G401.6 (cell line): ENCODE measurements around the gene ALOX5AP.

ENCODE experiments used
- FAIRE-seq: peaks from 2 replicates; lab custom pipeline; 2012; peaks lifted over from hg19 to GRCh38; lab: Jason Lieb, UNC

Gene ALOX5AP

DNA sequence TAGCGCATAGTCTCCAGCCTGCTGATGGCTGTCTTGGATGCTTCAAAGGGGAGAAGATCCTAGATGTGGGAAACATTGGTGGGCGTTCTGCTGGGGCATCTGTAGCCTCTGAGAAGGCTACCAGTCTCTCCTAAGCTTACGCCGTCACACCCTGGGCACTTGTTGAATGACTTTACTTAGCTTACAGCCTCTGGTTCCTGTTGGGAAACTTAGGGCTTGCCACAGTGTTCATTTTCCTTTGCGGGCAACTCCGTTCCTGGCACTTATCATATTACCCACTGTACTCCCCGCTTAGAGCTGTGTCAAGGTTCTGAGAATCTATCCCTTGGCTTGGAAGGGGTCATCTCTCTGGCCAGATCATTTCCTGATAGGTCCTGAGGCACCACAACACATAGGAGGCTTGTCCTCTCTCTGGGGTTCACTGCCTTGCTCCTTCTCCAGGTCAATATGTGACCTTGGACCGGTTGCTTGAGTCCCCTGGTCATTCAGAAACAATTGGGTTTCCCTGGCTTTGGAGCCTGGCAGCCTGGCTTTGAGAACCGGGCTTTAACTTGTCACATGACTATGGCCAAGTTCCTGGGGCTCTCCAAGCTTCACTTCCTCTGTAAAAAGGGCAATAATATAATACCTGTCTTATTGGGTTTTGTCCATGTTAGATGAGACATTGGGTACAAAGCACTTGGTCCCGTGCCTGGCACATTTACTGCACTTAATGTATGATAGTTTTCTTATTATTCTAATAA, 20.5 kb upstream of the ALOX5AP start:
- no peak for FAIRE-seq

DNA sequence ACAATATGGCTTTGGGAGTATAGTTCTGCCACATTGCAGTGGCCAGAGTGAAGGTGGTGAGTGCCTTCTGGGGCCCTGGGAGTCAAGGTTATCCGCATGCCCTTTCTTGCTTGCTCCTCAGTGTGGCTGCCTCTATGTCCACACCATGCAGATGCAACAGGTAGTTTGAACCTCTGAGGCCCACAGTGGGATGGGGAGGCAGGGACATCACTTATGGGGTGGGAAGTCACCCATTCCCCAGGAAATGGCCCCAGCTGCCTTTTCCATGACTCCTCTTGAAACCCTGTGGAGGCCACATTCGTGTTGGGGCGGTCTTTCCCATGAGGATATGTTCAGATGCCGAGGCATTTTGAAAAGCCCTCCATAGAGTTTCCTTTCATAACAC, 20.0 kb upstream of the ALOX5AP start:
- no peak for FAIRE-seq

DNA sequence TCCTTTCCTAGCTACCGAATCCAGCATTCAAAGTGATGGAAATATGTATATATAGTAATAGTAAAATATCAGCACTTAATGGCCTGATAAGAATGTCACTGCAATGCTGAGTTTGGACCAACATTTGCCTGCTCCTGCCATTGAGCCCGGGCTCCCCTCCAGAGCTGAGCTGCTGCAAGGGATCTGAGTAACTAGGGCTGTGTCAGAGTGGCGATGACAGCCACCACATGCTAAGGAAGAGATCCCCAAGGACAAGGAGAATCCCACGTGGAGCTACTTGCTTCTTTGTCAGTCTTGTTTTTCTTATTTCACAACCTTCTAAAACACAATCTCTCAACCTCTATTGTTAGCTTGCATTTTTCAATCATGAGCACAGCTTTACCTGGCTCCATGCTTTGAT, 19.5 kb upstream of the ALOX5AP start:
- no peak for FAIRE-seq

DNA sequence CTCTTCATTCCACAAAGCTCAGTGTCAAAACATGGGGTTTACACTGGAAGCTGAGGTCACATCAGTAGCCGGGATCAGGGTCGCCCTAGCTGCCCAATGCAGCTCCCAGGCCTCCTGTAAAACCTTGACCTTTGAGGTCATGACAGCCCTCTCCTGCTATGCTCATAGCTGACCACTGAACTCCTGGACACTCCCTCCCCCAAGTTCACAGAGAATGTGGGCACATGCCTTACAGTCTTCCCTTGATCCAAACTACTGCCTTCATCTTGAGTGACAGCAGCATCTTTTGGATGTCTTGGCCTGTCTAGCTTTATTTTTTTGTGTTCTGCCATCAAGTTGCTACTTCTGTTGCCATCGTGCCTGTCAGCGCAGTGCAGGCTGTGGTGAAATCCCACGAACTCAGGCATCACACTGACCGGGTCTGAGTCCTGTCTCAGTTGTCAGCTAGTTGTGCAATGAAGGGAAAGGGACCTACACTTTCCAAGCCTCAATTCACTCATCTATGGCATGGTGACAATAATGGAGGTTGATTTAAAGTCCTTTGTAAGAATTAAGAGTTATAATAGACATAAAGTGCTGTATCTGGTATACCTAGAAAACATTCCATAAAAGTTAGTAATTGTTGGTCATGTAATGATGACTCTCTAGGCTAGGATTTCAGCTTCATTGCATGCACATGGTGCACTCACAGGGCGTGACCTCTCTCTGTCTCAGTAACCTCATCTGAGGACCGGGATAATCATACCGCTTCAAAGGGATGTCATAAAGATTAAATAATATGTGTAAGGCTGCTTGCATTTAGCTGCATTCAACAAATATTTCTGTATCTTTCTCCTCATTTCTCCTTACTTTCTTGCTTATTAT, 16.4 kb upstream of the ALOX5AP start:
- FAIRE-seq: no peak

DNA sequence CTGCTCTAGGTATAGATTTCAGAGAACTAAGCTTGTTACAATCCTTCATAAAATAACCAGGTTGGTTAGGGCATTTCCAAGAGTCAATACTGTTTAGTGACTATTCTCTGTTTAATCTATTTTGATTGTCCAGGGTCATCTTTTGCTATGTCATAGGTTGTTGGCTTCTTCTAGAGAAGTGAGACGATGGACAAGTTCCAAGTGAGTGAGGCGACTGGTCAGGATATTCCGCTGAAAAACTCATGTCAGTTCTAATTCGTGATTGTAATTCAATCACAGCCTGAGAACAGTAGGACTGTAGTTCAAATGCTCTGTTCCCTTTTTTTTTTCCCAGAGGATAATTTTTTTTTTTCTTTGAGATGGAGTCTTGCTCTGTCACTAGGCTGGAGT, 15.8 kb upstream of the ALOX5AP start:
- FAIRE-seq: no peak

DNA sequence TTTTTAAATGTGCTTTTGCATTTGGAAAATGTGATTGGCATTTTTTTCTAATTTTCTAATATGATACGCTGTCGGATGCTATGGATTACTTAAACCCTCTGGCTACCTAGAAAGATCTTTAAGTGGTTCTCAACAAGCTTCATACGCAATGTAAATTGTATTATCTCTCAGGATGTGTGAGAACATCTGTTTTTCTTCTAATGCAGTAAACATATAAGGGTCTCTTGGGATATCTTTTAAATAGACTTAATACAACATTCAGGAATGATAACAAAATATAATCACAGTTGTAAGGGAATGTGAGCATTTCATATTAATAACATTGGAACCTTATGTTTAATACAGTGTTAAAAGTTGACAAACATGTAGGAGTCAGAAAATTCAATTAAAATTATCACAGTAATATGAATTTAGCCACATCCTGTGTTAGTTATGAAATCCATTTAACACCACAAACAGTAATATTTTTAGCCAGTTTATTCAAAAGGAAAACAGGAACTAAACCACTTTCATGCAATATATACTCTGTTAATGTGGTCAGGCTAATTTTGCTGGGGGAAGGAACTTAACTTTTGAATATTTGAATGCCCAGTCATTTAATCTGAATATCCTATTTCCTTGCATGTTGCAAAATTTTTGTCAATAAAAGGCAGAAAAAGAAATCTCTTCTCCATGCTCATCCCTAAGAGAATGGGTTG, 15.0 kb upstream of the ALOX5AP start:
- FAIRE-seq: no peak

DNA sequence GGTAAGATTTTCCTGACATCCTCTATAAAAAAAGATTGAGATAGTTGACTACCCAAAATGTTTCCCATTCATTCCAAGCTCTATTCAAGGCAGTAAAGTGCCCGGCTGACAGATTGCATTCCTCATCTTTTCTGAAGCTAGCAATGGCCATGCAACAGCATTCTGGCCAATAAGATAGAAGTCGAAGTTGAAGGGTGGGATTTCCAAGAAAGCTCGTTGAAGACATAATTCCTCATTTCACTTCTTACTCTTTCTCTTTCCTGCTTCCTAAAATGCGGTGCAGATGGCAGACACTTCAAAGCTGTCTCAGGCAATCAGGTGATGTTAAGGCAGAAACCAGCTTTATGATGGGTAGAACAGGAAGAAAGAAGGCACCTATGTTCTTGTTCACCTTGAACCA, 13.4 kb upstream of the ALOX5AP start:
- no peak for FAIRE-seq

DNA sequence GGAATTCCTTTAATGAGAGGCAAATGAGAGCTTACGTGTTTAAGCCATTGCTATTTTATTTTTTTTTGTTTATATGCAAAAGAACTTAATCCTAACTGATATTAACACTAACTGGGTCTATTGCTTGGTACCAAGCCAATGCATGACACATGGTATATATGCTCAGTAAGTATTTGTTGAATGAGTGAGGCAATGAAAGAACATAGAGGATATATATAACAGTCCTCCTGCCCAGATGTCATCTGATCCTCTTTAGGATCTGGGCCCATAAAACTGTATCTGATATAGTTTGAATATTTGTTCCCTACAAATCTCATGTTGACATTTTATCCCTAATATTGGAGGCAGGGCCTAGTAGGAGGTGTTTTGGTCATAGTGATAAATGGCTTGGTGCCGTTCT, 13.0 kb upstream of the ALOX5AP start:
- FAIRE-seq: no peak

DNA sequence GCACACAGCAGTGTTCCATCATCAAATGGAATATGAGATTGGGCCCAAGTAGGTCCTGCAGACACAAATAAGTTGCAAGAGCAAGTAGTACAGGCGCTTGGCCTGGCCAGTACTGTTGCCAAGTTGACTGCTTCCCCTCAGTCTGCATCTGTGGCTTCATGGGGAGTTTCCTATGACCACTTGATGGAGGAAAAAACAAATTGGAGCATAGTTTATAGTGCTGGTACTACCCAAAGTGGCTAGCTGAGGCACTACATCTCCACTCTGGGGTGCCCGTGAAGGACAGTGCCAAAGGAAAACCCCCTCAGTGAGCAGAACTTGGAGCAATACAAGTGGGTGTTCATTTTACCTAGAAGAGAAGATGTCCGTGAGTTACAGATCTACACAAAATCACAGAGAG, 10.6 kb upstream of the ALOX5AP start:
- no peak for FAIRE-seq

DNA sequence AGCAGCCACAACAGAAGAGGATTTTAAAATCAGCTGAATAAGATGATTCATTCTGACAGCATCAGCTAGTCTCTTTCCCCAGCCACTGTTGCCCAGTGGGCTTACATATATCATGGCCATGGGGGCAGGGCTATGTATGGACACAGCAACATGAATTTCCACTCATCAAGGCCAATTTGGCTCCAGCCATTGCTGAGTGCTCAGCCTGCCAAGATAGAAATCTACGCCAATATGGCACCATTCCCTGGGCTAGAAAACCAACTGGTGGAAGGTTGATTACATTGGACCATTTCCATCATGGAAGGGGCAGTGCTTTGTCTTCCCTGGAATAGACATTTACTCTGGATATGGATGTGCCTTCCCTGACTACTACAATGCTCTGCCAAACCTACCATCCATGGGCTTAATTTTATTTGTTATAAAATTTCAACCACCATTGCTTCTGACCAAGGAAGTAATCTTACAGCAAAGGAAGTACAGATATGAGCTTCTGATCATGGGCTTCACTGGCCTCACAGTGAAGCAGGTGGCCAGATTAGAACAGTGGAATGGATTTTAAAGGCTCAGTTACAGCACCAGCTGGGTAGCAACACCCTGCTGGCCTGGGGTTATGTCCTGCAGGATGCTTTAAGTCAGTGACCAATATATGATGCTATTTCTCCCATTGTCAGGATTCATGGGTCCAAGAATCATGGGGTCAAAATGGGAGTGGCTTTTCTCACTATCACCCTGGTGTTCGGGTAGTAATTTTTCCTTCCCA, 9.8 kb upstream of the ALOX5AP start:
- no peak for FAIRE-seq

DNA sequence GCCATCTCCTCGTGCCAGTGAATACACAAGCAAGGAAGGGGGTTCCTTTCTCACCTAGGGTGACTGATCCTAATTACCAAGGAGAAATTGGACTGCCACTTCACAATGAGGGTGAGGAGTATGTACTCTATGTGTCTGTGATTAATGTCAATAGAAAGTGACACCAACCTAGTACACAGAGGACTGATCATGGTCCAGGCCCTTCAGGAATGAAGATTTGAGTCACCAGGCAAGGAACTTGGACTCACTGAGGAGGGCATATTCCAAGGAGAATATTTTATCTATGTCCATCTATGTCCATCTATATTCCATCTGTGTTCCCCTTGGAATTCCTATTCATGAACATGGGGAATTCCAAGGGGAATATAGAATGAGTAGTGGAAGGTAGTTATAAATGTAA, 9.2 kb upstream of the ALOX5AP start:
- FAIRE-seq: no peak

DNA sequence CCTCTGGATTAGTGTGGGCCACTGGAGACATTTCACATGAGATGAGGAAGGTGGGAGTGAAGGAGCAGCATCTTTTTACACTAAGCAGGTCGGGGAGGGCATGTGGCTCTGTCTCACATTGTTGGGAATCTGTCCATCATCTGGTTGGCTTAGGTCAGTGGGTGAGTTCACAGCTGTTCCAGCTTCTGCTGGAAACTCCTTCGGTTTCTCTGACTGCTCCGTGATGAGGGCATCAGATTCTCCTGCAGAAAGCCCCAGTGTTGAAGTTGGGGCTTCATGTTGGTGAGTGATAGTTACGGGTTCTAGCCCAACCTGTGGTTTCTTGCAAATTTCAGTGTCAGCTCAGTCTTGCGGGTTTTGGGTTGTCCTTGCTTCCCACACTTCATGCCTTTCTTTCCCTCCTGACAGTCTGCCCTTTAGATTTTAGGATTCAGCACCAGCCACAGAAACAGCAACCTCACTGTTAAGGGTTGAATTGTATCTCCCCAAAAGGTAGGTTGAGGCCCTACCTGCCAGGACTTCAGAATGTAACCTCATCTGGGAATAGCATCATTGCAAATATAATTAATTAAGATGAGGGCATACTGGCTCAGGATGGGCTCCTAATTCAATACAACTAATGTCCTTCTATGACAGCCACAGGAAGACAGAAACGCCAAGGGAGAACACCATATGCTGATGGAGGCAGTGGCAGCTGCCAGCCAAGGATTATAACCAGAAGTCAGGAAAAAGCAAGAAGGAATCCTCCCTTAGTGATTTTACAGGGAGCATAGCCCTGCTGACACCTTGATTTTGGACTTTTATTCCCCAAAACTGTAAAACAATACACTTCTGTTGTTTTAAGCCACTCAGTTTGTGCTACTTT, 7.6 kb upstream of the ALOX5AP start:
- FAIRE-seq: no peak

DNA sequence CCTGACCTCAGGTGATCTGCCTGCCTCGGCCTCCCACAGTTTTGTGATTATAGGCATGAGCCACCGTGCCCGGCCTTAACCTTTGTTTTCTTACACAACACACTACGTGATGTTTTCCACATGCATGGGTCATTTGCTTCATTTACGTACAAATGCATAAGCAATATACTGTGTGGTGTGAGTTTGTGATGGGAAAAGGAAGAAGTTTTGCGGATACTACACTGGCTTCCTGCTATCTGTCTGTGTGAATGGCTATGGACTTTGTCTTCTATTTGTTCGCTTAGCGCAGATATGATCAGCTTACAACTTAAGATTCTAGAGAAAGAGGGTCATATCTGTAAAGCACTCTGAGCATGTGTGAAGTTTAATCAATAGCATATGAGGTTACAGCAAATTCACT, 5.5 kb upstream of the ALOX5AP start:
- FAIRE-seq: no peak

DNA sequence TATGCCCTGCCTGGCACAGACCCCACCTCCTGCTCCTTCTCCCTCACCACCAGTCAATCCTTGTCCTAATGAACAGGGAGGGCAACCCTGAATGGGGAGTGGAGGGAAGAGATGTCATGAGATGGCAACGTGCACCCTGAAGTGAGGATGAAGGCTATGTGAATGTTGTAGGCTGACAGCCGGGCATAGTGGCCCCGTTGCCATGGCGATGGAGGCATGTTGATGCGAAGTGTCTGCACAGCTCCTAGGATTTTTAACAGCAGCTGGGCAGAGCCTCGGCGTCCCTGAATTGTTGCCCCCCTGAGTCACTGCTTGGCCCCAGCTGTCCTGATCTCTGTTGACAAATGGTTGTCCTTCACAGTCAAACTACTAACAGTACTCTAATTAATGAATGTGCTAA, 4.8 kb upstream of the ALOX5AP start:
- FAIRE-seq: no peak

DNA sequence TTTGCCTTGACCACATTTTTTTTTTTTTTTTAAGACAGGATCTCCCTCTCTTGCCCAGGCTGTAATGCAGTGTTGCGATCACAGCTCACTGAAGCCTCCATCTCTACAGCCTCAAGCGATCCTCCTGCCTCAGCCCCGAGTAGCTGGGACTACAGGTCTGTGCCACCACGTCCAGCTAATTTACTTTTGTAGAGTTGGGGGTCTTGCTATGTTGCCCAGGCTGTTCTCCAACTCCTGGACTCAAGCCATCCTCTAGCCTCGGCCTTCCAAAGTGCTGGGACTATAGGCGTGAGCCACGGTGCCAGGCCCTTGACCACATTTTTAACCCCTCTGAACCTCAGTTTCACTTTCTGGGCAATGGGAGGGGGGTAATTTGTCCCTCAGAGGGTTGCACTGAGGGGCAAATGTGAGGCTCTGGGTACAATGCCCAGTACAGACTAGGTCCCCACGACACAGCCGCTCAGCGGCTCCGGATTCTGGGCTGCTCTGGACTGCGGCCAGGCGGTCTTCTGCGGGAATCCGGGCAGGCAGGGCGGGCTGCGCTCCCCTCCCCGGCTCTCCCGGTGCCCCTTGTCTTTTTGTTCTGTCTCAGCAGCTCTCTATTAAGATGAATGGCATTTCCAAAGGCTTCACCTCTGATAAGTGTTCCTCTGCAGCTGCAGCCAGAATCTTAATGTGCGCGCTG, 3.8 kb upstream of the ALOX5AP start:
- FAIRE-seq: no peak

DNA sequence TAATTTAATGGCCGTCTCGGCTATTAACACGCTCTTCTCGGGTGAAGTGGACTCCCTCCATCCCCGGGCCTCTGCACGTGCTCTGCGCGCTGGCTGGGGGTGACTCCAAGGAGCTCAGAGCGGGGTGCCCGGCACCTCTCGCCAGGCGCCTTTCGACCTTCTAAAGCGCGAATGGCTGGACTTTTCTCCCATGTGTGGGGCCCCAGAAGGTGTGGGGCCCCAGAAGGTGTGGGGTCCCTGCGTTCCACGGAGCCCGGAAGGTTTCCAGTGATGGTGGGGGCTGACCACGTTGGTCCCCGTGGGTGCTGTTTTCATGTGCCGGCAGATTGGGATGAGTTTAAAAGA, 3.3 kb upstream of the ALOX5AP start:
- FAIRE-seq: no peak

DNA sequence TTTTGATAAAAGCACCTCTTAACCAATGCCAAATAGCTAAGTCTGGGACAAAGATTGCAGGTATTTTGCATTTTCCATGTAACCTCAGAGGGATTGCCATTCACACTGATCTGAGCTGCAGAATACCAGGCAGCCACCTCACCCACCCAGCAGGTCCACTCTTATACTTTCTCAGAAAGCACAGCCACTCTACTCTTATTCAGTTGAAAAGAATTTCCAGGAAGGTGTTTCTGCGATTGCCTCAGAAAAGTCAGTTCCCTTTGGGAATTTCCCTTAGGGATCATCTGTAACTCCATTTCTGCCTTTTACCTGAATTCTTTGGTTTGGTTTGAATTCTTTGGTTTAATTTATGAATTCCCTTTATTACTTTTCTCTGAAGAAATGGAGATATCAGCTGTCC, 904 bp upstream of the ALOX5AP start:
- FAIRE-seq: no peak

DNA sequence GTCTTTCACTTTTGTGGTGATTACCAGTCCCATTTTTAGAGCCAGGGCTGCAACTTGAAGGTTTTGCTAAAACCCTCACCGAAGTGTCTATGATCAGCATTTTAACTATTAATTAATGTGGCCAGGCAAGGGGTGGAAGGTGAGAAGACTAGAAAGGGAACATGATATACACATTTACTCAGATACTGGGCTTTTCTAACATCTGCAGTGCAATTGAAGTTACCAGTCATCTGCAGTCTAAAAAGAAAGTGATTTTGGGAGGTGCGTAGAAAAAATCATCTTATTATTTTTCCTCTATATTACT, 481 bp downstream of the ALOX5AP start:
- no peak for FAIRE-seq

DNA sequence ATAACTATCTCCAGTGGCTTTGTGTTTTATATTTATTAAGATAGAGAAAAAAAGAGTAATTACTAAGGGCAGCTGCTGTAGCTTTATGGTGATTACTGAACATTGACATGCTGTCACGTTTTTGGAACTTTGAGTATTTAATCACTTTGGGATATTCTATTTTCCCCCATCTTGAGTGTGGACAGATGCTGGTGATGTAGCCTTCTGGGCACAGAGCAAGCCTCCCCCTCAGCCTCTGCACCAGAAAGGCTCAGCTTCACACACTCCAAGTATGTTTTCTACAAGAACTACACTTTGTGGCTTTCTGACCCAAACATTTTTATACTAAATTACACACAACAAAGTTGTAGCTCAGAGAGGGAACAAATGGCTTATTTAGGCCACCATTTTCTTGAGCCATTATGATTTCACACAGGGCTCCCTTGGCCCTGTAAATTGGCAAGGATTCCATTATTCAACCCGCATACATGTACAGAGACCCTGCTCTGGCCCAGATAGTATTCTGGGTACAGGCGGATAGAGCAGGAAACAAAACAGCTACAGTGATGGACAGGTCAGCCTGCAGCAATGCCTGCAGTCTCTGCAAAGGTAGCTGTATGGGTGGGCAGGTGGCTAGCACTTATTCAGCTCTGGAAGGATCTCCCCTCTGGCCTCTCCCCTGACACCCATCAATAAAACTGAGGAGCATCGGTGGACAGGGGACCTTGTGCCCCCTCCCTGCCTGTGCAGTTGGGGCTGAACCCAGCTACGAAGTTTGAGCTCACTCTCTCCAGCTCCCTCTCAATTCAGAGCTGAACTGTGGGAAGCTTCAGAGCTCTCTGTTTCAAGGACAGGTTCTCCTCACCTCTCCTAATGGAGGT, 1.3 kb downstream of the ALOX5AP start:
- no peak for FAIRE-seq
